ENCODE data around the gene PPIL3.

Gene PPIL3

DNA sequence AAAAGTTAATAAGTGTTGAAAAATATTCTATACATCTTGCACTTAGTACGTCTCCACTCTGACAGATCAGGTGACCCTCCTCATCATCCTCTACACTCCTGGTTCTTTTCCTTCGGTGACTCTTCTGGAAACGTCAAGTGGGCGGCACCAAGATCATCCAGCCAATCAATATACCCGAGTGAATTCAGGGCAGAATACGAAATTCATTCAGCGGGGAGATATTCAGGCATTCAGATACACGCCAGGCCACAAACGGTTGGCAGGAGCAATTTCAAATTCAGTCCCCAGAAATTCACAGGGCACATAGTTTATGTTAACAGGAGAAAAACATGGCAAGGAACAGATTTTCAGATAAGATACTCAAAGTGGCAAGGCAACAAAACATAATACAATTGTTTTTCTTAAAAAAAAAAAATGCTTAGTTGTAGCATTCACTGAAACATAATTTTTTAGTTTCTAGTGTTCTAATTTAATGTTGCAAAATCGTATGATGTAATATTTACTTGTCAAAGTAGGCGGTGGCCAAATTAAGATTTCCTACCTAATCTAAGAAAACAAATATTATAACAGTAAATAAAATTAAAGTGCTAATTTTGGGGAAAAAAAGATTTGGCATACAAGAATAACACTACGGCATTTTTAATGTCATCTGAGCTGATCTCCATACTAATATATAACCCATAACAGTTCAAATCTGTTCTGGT lies 28.6 kb downstream of the PPIL3 start:
- DNase-seq, result no peak

DNA sequence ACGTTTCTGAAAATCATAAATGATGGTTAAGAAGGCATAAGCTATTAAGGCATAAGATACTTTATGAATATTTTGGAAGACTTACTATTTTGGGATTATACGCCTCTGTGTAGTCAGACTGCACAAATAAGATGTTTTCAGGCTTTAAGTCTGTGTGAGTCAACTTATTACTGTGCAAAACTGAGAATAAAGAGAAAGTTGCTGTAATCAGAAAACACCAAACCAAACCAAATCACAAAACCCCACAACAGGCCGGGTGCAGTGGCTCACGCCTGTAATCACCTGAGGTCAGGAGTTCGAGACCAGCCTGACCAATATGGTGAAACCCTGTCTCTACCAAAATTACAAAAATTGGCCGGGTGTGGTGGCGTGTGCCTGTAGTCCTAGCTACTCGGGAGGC lies 32.1 kb downstream of the PPIL3 start:
- no peak for DNase-seq

DNA sequence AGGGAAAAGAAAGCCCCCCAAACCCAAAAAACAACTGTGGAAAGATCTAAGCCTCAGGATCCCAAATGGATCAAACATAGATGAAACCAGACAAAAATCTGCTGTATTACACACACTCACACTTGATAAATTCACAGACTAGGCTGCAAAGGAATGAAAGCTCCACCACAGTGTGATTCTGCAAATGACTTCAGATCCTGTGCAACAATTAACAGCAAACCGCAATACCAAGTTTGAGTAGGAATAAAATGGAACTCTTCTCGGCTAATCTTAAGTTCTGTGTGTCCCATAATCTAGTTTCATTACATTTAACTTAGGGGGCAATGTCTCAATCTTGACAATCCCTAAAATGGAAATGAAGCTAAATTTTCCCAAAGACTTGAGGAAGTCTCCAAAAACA lies 36.3 kb downstream of the PPIL3 start:
- no peak for DNase-seq

DNA sequence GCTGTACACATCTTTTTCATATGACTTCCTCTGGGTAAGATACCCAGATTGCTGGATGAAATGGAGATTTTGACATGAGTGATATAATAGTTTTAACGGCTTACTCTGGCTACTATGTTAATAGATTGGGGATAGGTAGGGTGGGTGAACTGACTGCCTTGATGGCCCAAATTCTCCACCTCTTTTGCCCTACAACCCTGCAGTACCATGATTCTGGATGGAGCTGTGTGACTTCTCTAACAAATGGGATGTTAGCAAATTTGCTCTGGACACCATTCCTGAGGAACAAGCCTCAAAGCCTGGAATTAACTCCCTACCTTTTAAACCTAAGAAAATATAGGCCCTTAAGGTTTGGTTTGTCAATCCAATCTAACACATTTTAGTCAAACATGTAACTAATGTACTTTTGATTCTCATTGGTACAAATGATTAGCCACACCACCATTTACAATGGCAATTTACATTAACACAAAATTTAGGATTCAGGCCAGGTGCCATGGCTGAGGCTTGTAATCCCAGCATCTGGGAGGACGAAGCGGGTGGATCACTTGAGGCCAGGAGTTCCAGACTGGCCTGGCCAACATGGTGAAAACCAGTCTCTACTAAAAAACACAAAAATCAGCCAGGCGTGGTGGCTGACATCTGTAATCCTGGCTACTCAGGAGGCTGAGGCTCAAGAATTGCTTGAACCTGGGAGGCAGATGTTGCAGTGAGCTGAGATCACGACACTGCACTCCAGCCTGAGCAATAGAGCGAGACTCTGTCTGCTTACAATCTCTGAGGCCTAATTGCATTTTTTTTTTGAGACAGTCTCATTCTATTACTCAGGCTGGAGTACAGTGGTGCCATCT lies 37.3 kb downstream of the PPIL3 start:
- no peak for DNase-seq

DNA sequence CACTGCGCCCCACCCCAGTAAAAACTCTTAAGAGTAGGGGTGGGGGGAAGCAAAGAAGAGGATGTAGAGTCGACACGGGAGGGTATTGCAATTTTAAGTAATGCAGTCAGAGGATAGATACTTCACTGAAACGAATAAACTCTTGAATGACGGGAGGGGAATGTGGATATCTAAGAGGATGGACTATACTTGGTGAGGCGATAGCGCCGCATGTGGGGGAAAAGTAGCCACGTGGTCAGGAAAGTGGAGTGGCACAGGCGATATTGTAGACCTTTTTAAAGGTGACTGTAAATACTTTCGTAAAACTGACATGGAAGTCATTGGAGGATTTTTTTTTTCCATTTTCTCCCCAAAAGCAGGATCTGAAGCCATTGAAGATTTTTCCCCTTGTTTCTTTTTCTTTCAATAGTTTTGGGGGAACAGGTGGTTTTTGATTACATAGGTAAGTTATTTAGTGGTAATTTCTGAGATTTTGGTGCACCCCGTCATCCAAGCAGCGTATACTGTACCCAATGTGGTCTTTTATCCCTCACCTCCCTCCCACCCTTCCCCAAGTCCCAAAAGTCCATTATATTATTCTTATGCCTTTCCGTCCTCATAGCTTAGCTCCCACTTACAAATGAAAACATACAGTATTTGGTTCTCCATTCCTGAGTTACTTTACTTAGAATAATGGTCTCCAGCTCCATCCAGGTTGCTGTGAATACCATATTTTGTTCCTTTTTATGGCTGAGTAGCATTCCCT lies 38.2 kb downstream of the PPIL3 start:
- DNase-seq, result no peak

DNA sequence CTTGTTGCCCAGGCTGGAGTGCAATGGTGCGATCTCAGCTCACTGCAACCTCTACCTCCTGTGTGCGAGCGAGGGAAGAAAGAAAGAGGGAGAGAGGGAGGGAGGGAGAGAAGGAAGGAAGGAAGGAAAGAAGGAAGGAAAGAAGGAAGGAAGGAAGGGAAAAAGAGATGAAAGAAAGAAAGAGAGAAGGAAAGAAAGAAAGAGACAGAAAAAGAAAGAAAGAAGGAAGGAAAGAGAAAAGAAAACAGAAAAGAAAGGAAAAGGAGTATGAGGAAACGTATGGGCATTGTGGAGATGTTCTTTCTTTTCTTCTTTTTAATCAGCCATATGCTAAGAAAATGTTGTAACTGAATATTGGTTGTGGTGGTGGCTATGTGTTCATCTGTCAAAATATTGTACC lies 40.9 kb downstream of the PPIL3 start:
- DNase-seq, result no peak

DNA sequence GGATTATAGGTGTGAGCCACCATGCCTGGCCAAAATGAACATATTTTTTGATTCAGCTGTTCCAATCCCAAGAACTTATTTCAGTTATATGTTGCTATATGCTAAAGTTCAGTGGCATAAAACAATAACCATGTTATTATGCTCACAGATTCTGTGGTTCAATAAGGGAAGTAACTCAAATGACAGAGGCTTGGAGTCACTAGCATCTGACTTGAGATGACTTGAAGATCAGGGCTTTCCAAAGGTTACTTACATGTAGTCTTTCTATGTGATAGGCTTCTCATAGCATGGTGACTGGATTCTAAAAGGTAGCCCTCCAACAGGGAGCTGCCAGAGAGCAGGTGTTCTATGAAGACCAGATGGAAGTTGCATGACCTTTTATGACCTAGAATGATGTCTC lies 41.6 kb downstream of the PPIL3 start:
- DNase-seq, result no peak

DNA sequence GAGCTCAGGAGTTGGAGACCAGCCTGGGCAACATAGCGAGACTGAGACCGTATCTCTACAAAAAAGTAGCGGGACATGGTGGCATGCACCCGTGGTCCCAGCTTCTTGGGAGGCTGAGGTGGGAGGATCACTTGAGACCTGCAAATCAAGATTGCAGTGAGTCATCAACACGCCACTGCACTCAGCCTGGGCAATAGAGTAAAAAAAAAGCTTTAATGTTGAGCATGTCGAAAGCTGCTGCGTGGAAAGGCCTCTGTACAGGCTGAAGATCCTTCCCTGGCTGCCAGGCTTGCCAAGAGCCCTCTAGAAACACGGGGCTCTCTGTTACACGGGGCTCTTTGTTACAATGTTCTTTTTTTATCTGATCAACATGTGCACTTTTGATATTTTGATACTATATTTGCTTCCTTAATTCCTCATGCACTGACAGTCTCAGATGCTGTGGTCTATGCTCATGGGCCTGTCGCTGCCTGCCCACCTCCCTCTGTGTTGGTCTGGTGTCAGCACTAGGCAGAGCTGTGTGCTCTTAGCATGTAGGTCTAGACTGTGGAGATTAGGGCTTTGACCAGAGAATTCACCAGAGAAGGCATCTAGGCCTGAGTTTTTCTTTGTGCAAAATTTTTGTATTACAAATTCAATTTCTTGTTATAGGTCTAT lies 43.1 kb downstream of the PPIL3 start:
- DNase-seq, result no peak

DNA sequence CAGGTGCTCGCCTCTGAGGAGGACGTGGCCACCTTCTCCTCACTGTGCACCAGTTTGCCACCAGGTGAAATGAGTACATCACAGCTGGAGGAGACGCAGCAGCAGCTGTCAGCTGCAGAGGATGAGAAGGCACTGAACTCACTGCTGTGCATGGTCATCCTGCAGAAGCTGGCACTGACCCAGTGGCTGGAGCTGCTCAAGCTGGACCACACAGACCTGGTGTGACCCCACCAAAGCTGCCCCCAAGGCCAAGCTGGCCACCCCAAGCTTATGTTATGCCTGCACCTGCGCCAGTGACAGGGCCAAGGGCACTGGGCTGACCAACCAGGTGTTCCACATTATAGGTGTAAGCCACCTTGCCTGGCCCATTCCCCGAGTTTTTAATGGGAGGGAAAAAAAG lies 43.7 kb downstream of the PPIL3 start:
- no peak for DNase-seq

DNA sequence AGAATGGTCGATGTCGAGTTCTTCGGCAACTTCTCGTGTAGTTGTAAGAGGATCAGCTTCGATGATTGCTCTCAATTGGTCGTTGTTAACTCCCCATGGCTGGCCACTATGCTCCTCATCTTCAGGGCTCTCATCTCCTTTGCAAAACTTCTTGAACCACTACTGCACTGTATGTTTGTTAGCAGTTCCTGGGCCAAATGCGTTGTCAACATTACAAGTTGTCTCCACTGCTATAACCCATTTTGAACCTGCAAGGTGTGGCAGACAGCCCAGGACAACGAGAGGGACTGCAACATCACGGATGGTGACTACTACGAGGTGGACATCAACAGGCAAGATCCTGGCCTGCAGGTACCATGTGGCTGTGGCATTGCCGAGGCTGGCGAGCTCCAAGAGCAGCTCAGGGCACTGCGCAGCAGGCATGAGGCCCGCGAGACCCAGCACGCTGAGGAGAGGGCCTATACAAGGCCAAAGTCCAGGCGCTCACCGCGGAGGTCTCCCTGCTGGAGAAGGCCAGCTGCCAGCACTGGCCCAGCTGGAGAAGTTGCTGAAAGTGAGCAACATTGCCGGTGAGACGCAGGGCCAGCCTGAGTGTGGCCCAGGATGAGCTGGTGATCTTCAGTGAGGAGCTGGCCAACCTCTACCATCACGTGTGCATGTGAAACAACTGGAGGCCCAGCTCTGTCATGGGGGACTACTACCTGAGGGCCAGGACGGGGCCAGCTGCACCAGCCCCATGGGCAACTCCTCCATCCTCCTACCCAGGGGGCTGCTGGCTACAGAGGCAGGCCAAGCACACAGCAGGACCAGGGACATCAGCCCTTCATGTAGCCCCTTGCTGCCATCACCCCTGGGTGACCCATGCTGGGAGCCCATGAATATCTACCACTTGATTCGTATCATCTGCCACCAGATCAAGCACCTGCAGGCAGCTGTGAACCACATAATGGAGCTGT lies 44.6 kb downstream of the PPIL3 start:
- no peak for DNase-seq

DNA sequence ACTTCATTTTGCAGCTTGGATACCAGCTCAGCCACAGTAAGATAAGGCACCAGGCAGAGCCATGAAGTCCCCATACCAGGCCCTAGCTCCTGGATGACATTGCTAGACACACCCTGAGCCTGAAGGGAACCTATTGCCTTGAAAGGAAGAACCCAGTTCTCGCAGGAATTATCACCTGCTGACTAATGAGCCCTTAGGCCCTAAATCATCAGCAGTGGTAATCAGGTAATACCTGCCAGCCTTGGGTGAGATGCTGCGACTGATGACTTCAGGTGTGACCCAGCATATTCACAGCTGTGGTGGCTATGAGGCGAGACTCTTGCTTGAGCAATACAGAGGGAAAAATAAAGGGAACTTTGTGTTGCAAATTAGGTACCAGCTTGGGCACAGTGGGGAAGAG lies 49.4 kb downstream of the PPIL3 start:
- no peak for DNase-seq

DNA sequence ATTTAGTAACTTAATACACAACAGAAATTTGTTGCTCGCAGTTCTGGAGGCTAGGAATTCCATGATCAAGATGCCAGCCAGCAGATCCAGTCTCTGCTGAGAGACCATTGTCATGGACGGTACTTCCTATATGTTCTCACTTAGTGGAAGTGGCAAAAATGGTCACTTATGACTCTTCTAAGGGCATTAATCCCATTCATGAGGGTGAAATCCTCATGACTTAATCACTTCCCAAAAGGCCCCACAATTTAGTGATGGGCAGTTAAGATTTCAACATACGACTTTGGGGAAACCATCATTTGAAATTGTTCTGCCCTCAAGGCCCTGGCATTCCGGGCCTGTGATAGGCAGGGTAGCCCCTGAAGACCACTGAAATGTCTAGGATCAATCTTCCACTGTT lies 54.2 kb downstream of the PPIL3 start:
- DNase-seq, result no peak

DNA sequence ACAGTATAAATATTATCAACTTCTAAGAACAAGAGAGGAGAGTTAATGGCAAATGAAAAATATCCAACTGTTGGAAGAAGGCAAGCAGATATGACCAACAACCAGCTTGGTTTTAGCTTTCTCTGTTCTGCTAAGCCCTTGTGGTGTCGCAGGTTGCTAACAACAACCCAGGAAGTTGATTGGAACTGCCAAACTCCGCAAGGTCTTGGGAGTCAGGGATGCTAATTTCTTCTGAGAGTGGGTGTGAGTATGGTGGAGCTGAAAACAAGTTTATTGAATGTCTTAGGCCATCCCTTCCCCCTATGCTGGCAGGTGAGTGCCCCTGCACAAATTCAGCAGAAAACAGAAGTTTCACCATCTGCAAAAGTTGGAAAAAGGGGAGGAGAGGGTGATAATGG lies 59.6 kb downstream of the PPIL3 start:
- no peak for DNase-seq

DNA sequence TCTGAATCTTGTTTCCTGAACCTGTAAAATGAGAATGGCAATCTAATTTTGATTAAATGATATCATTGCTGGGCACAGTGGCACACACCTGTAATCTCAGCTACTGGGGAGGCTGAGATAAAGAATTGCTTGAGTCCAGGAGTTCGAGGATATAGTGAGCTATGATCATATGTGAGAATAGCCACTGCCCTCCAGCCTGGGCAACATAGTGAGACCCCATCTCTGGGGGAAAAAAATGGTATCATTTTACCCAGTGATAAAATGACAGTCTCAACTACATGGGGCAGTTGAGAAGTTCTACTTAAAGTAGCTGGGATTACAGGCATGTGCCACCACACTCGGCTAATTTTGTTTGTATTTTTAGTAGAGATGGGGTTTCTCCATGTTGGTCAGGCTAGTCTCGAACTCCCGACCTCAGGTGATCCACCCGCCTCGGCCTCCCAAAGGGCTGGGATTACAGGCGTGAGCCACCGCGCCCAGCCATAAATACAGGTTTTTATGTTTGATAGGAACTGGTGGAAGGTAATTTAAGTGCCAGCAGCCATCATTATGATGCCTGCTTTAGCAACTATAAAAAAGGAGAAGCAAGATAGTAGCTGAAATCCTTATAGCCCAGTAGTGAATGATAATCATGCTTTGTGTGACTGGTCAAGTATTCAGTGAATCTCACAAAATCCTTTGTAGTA lies 60.2 kb downstream of the PPIL3 start:
- DNase-seq, result no peak

DNA sequence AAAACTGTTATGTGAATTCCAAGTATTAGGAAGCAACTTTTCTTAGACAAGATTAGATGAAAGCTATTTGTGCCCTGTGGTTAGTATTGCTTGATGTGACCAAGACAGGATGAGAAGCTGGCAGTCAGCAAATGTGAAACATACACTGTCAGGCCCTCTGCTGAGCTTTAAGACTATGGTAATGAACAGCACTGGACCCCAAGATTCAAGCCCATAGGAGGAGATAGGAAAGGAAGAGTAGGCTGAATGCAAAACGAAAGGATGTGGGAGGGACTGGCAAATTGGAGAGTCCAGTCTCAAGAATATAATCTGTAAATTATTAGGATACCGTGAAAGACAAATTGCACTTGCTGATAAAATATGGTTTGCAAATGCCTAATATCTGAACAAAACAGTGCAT lies 60.8 kb downstream of the PPIL3 start:
- DNase-seq, result no peak

DNA sequence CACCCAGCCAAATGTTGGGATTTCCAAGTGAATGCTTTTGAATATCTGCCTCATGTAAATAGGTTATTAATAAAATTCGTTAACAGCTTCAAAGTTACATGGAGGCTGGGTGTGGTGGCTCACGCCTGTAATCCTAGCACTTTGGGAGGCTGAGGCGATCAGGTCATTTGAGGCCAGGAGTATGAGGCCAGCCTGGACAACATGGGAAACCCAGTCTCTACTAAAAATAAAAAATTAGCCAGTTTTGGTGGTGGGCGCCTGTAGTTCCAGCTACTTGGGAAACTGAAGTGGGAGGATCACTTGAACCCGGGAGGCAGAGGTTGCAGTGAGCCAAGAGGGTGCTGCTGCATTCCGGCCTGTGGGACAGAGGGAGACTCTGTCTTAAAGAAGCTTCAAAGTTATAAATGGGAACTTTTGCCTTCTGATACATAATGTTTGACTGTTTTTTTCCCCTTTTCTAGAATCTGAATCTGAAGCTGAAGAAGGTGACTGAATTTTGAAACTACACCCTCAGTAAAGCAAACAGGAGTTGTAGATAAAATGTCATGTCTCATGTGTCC lies 67.1 kb downstream of the PPIL3 start:
- no peak for DNase-seq

All from hematopoietic multipotent progenitor cell treated with erythropoietin and hydrocortisone succinate and interleukin-3 and kit ligand, for 8 days (in vitro differentiated cells).